Ammon's horn (tissue), 1 donor: ENCODE results near the gene ZFAND3.

Experiments
- DNase-seq: peaks from one replicate; pipeline ENCODE4 v3.0.0-alpha.2; 2016; ENCODE audit warnings: low spot score

The ZFAND3 gene

GRCh38 chr6:38187325-38187724 lies 367.8 kb downstream of the ZFAND3 start:
- DNase-seq = peak; percentile 57

DNA sequence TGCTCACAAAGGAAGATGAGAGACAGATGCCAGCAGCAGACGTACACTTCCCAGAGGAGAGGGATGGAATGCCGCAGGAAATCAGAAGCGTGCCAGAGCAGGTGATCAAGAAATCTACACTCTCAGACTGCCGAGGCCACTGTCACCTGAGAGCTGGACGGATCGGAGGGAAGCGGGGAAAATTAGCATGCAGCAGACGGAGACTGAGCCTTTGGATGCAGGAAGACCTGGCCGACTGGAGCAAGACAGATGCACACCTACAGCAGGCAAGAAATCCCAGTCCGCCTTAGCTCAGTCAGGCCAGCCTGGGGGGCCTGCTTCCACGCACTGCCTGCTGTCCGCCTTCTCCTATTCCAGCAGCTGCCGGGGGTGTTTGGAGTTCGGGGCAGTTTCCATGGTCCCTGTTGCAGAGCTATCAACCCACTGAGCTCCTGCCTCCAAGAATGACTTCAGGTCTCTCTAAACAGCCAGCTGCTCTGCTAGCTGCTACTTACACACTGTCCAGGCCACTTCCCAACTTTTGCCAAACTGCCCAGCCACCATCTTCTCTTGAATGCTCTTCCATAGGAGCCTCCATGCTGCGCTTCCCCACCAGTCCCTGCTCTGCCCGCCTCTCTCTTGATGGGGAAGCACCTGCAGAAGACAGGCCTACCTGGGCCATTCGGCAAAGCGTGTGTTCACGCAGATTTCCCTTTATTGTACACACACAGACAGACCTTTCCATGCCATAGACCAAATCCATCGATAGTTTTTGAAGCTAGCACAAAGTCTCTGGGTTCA lies 368.5 kb downstream of the ZFAND3 start:
- DNase-seq = no peak

DNA sequence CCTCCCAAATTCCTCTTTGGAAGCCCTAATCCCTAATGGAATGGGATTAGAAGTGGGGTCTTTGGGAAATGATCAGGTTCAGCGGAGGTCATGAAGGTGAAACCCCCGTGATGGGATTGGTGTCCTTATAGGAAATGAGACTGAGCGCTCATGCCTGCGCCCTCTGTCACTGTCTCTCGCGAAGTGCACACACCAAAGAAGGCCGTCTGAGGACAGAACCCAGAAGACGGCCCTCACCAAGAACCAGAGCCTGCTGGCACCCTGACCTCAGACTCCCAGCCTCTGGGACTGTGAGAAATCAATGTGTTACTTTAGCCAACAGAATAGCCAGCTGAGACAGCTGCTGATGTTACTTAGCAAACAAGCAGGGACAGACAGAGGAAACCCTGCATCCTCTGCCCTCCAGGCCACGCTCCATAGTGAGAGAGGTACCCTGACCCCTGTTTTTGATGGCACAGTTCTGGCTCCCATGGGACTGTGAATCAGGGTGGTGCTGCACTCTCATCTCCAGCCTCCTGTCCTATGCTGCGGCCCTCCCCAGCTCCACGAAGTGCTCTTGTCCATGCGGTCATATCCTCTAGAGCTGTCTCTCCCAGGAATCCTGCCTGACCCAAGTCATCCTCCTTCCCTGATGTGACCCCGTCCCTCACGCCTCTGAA lies 369.3 kb downstream of the ZFAND3 start:
- no peak for DNase-seq

- DNase-seq = no peak
These were observed 371.9 kb downstream of the ZFAND3 start for GRCh38 chr6:38191418-38191817.

DNA sequence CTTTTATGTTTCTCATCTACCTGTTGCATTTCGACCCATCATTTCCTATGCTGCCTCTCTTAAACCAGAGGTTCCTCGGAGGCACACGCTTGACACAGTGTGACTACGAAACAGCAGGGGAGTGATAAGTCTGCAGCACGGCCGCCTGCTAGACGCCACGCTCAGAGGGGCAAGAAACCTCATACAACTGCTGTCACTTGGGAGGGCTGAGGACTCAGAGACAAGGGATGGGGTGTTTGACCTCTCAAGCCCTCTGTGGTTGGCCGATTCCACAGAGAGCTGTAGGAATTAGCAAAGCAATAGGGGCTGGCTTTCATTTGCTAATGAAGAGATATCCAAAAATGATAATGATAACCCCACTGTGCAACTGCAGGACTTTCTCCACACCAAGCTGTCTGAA lies 372.5 kb downstream of the ZFAND3 start:
- DNase-seq = no peak

DNA sequence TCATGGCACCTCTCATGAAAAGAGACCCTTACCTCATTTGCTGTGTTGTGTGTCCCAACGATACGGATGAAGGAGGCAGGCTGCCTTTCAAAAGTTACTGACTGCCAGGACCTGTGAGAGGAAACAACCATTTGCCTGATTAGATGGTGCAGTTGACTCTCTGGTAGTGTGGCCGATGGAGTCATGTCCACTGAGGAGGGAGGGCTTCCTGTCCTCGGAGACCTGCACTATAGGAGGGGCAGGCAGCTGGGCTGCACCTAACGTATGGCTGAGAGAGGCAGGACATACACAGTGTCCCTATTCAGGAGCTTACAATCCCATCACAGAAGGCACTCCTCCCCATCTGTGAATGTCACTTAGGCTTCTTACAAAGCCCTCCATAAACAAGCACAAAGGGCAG lies 373.0 kb downstream of the ZFAND3 start:
- no peak for DNase-seq

DNA sequence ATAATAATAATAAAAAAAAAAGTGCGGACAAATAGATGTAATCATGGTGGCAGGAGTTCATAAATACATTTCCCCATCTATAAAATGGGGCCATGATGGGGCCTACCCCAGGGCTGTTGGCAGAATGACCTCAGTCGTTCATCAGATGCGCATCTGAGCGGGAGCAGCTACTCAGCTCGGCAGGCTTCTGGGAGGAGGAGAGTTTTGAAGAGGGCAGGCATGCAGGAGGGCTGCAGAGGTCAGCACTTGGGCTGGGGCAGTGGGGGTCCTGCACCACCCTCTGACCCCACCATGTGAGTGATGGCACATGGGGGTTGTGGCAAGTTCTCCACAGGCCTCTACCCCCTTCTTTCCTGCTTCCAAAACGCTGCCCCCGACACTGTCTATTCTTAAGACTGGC lies 373.5 kb downstream of the ZFAND3 start:
- DNase-seq = no peak

DNA sequence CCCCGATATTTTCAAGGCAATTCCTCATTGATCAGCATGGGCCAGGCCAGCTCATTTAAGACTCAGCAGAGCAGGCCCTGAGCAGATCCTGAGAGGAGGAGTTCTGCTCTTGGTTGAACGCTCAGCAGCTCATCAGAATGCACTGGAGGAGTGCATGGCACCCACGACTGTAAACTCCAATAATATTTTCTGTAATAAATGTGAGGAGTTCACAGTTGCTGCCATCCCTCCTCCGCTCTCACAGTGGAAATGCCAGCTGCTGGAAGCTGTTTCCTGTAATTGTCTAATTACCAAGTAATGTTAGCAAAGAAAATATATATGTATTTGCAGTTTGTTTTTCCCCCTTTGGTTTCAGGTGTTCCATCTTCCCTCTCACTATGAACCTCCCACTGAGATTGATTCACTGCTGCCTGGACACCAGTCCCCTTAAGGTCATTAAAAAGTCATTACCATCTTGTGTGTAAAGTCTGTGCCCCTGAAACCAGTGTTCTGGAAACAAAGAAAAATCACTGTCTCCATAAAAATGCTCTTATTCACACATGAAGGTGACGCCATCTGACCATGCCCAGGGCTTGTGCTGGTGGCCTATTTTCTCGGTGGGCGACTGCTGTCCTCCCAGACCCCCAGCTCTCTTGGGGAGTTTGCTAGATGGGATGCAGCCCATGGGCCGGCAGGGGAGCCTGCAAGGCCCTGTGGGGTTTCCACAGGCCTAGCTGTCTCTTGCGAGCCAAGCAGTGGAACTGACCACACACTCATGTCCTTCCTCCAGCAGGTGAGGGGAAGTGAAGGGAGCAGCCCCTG lies 374.2 kb downstream of the ZFAND3 start:
- peak; percentile 59 for DNase-seq

- no peak for DNase-seq
These were observed 374.7 kb downstream of the ZFAND3 start for GRCh38 chr6:38194282-38194572.

GRCh38 chr6:38194589-38194988 lies 375.1 kb downstream of the ZFAND3 start:
- DNase-seq = no peak

GRCh38 chr6:38195113-38195635 lies 375.6 kb downstream of the ZFAND3 start:
- no peak for DNase-seq

GRCh38 chr6:38198219-38198618 lies 378.7 kb downstream of the ZFAND3 start:
- no peak for DNase-seq
